ENCODE results near the gene VTI1B. TPM values are rescaled to one million over a fixed set of nuclear protein-coding genes. Genes with fewer than 3 reads are reported as not detected.
"Not testable (repeated sequence)": the region's sequence is repeated elsewhere in the genome, so short reads cannot be mapped to it uniquely, and the experiment has no call there.

VTI1B gene
- total and polyA plus RNA-seq, 3 experiments from 2014 or later: 81.4 to 94.4 (median 93.7) TPM

- H3K9me3 ChIP-seq (ENCODE audit: low read length); H3K36me3 ChIP-seq (ENCODE audit: insufficient read depth, low read length); H3K27me3 Mint-ChIP-seq; DNase-seq; H3K27ac Mint-ChIP-seq; H3K4me1 Mint-ChIP-seq; H3K36me3 Mint-ChIP-seq; POLR2A ChIA-PET; H3K27me3 ChIP-seq (ENCODE audit: insufficient read depth, low read length, poor library complexity, severe bottlenecking); H3K27ac ChIP-seq (ENCODE audit: low read depth, low read length); H3K4me1 ChIP-seq (ENCODE audit: insufficient read depth, low read length); H3K4me3 ChIP-seq (ENCODE audit: low read length); CTCF ChIA-PET; H3K4me3 Mint-ChIP-seq: not testable (repeated sequence)
- peaks cover 0 to 14% (median 8%) of the 10 kb centered on the region in 5 donors for H3K9me3 Mint-ChIP-seq
These were observed 35.4 kb upstream of the VTI1B start for GRCh38 chr14:67709796-67710195.

GRCh38 chr14:67709346-67709745 lies 34.9 kb upstream of the VTI1B start:
- H3K4me3 Mint-ChIP-seq; H3K9me3 ChIP-seq (ENCODE audit: low read length); POLR2A ChIA-PET; H3K27ac Mint-ChIP-seq; H3K27me3 ChIP-seq (ENCODE audit: insufficient read depth, low read length, poor library complexity, severe bottlenecking); H3K27me3 Mint-ChIP-seq; H3K4me3 ChIP-seq (ENCODE audit: low read length); H3K4me1 ChIP-seq (ENCODE audit: insufficient read depth, low read length); H3K36me3 ChIP-seq (ENCODE audit: insufficient read depth, low read length); H3K27ac ChIP-seq (ENCODE audit: low read depth, low read length); H3K4me1 Mint-ChIP-seq; CTCF ChIA-PET; DNase-seq; H3K36me3 Mint-ChIP-seq: not testable (repeated sequence)
- peaks cover 0 to 14% (median 8%) of the 10 kb centered on the region in 5 donors for H3K9me3 Mint-ChIP-seq

- Histone ChIP-seq H3K27me3 (ENCODE audit: insufficient read depth, low read length, poor library complexity, severe bottlenecking) (no peaks in the 10 kb centered on the region), H3K27ac (ENCODE audit: low read depth, low read length) (no peak overlapping the region), H3K4me3 (ENCODE audit: low read length) (no peak overlapping the region), H3K4me1 (ENCODE audit: insufficient read depth, low read length) (no peaks in the 10 kb centered on the region), H3K9me3 (ENCODE audit: low read length) (no peaks in the 10 kb centered on the region), H3K36me3 (ENCODE audit: insufficient read depth, low read length) (no peaks in the 10 kb centered on the region)
- CTCF ChIA-PET: interaction anchor here (0.7 to 4.7 kb wide), 13 partner anchors 11 to 277 kb away, joined by 3 to 63 read pairs (median 7); partner anchors contain the start of genes ARG2 and PIGH
- peaks cover 0 to 7% (median 0%) of the 10 kb centered on the region in 3 donors for H3K36me3 Mint-ChIP-seq
- peaks cover 0 to 5% of the 10 kb centered on the region in 2 donors for H3K27me3 Mint-ChIP-seq
- peaks cover 0 to 10% (median 6%) of the 10 kb centered on the region in 5 donors for H3K9me3 Mint-ChIP-seq
- H3K27ac Mint-ChIP-seq: peak overlapping the region in 1 of 8 donors; percentile 16
- POLR2A ChIA-PET: interaction anchor here (1.5 kb wide), 1 partner anchor 106 kb away, joined by 7 read pairs; the partner anchor contains the start of gene PIGH
- DNase-seq: no peak
- H3K4me3 Mint-ChIP-seq: no peak overlapping the region
- H3K4me1 Mint-ChIP-seq: no peaks in the 10 kb centered on the region
These were observed 30.8 kb upstream of the VTI1B start for GRCh38 chr14:67705211-67705610.

GRCh38 chr14:67704484-67705089 lies 30.2 kb upstream of the VTI1B start:
- ChIA-PET CTCF (interaction anchor here (0.7 to 4.7 kb wide), 24 partner anchors 9 to 1345 kb away, joined by 3 to 63 read pairs (median 6); partner anchors contain the start of genes ARG2, PIGH and RDH11), POLR2A (interaction anchor here (0.5 to 1.5 kb wide), 4 partner anchors 36 to 327 kb away, joined by 3 to 7 read pairs (median 4); partner anchors contain the start of gene PIGH)
- no peaks in the 10 kb centered on the region for H3K4me1 ChIP-seq (ENCODE audit: insufficient read depth, low read length)
- peaks cover 0 to 4% (median 0%) of the 10 kb centered on the region in 3 donors for H3K36me3 Mint-ChIP-seq
- no peaks in the 10 kb centered on the region for H3K9me3 ChIP-seq (ENCODE audit: low read length)
- no peak overlapping the region for H3K4me3 Mint-ChIP-seq
- H3K27ac Mint-ChIP-seq: peak overlapping the region in 1 of 8 donors; percentile 16
- peaks cover 0 to 5% of the 10 kb centered on the region in 2 donors for H3K27me3 Mint-ChIP-seq
- H3K9me3 Mint-ChIP-seq: peaks cover 0 to 4% (median 1%) of the 10 kb centered on the region in 5 donors
- H3K36me3 ChIP-seq (ENCODE audit: insufficient read depth, low read length): no peaks in the 10 kb centered on the region
- H3K27ac ChIP-seq (ENCODE audit: low read depth, low read length): no peak overlapping the region
- no peaks in the 10 kb centered on the region for H3K4me1 Mint-ChIP-seq
- DNase-seq: peak in 2 of 5 donors; percentile 45 to 51
- H3K4me3 ChIP-seq (ENCODE audit: low read length): no peak overlapping the region
- no peaks in the 10 kb centered on the region for H3K27me3 ChIP-seq (ENCODE audit: insufficient read depth, low read length, poor library complexity, severe bottlenecking)

- Histone ChIP-seq H3K36me3 (ENCODE audit: insufficient read depth, low read length) (no peaks in the 10 kb centered on the region), H3K4me3 (ENCODE audit: low read length) (no peak overlapping the region), H3K27me3 (ENCODE audit: insufficient read depth, low read length, poor library complexity, severe bottlenecking) (no peaks in the 10 kb centered on the region), H3K4me1 (ENCODE audit: insufficient read depth, low read length) (no peaks in the 10 kb centered on the region), H3K9me3 (ENCODE audit: low read length) (no peaks in the 10 kb centered on the region), H3K27ac (ENCODE audit: low read depth, low read length) (no peak overlapping the region)
- no peaks in the 10 kb centered on the region for H3K4me1 Mint-ChIP-seq
- CTCF ChIA-PET: interaction anchor here (0.8 to 4.7 kb wide), 24 partner anchors 9 to 1345 kb away, joined by 3 to 63 read pairs (median 6); partner anchors contain the start of genes ARG2, PIGH and RDH11
- POLR2A ChIA-PET: interaction anchor here (0.5 to 1.5 kb wide), 4 partner anchors 35 to 326 kb away, joined by 3 to 7 read pairs (median 4); partner anchors contain the start of gene PIGH
- H3K27ac Mint-ChIP-seq: no peak overlapping the region
- no peak overlapping the region for H3K4me3 Mint-ChIP-seq
- peaks cover 0 to 5% of the 10 kb centered on the region in 2 donors for H3K27me3 Mint-ChIP-seq
- peaks cover 0 to 2% (median 0%) of the 10 kb centered on the region in 5 donors for H3K9me3 Mint-ChIP-seq
- no peaks in the 10 kb centered on the region for H3K36me3 Mint-ChIP-seq
- no peak for DNase-seq
These were observed 29.6 kb upstream of the VTI1B start for GRCh38 chr14:67703997-67704396.

- POLR2A ChIA-PET; H3K4me3 Mint-ChIP-seq; H3K36me3 ChIP-seq (ENCODE audit: insufficient read depth, low read length); DNase-seq; H3K27ac ChIP-seq (ENCODE audit: low read depth, low read length); H3K9me3 Mint-ChIP-seq; H3K27ac Mint-ChIP-seq; H3K36me3 Mint-ChIP-seq; H3K4me1 Mint-ChIP-seq; H3K4me3 ChIP-seq (ENCODE audit: low read length); H3K27me3 Mint-ChIP-seq; H3K27me3 ChIP-seq (ENCODE audit: insufficient read depth, low read length, poor library complexity, severe bottlenecking); H3K9me3 ChIP-seq (ENCODE audit: low read length); H3K4me1 ChIP-seq (ENCODE audit: insufficient read depth, low read length): not testable (repeated sequence)
- CTCF ChIA-PET: interaction anchor here (1.2 to 4.7 kb wide), 3 partner anchors 11 to 90 kb away, joined by 3 to 63 read pairs (median 3); partner anchors contain the start of gene ARG2
These were observed 27.1 kb upstream of the VTI1B start, which contains the start of gene RDH12 for GRCh38 chr14:67701492-67701891. RDH12 (plus strand) TSS chr14:67701886; CDS start chr14:67722643, 20,757 bp downstream.

GRCh38 chr14:67698179-67698578 lies 23.7 kb upstream of the VTI1B start:
- Mint-ChIP-seq H3K27me3 (peaks cover 0 to 2% of the 10 kb centered on the region in 2 donors), H3K4me1 (peaks cover 15 to 24% (median 20%) of the 10 kb centered on the region in 3 donors), H3K27ac (no peak overlapping the region), H3K9me3 (no peaks in the 10 kb centered on the region), H3K4me3 (no peak overlapping the region), H3K36me3 (peaks cover 0 to 8% (median 0%) of the 10 kb centered on the region in 3 donors)
- Histone ChIP-seq H3K4me1 (ENCODE audit: insufficient read depth, low read length) (peaks cover 9% of the 10 kb centered on the region), H3K27ac (ENCODE audit: low read depth, low read length) (no peak overlapping the region), H3K9me3 (ENCODE audit: low read length) (no peaks in the 10 kb centered on the region), H3K36me3 (ENCODE audit: insufficient read depth, low read length) (no peaks in the 10 kb centered on the region), H3K4me3 (ENCODE audit: low read length) (no peak overlapping the region), H3K27me3 (ENCODE audit: insufficient read depth, low read length, poor library complexity, severe bottlenecking) (no peaks in the 10 kb centered on the region)
- DNase-seq: no peak
- POLR2A ChIA-PET: no interaction called here
- CTCF ChIA-PET: interaction anchor here (0.8 to 1.3 kb wide), 3 partner anchors 98 to 271 kb away, joined by 3 read pairs; partner anchors contain the start of gene PIGH

GRCh38 chr14:67697006-67697405 lies 22.6 kb upstream of the VTI1B start:
- H3K4me1 ChIP-seq (ENCODE audit: insufficient read depth, low read length): peaks cover 9% of the 10 kb centered on the region
- H3K27me3 Mint-ChIP-seq: peaks cover 0 to 2% of the 10 kb centered on the region in 2 donors
- peak overlapping the region in 1 of 7 donors; percentile 78 for H3K4me3 Mint-ChIP-seq
- ChIA-PET POLR2A (no interaction called here), CTCF (no interaction called here)
- H3K27me3 ChIP-seq (ENCODE audit: insufficient read depth, low read length, poor library complexity, severe bottlenecking): no peaks in the 10 kb centered on the region
- H3K4me1 Mint-ChIP-seq: peaks cover 16 to 33% (median 28%) of the 10 kb centered on the region in 3 donors
- no peak overlapping the region for H3K4me3 ChIP-seq (ENCODE audit: low read length)
- H3K9me3 Mint-ChIP-seq: no peaks in the 10 kb centered on the region
- peaks cover 0 to 19% (median 2%) of the 10 kb centered on the region in 3 donors for H3K36me3 Mint-ChIP-seq
- DNase-seq: no peak
- H3K9me3 ChIP-seq (ENCODE audit: low read length): no peaks in the 10 kb centered on the region
- H3K27ac Mint-ChIP-seq: peak overlapping the region in 2 of 8 donors; percentile 74 to 84
- H3K27ac ChIP-seq (ENCODE audit: low read depth, low read length): no peak overlapping the region
- H3K36me3 ChIP-seq (ENCODE audit: insufficient read depth, low read length): peaks cover 5% of the 10 kb centered on the region
